Measurements from ENCODE around the gene FRMD4B.

- TF ChIP-seq, protein P1, sequence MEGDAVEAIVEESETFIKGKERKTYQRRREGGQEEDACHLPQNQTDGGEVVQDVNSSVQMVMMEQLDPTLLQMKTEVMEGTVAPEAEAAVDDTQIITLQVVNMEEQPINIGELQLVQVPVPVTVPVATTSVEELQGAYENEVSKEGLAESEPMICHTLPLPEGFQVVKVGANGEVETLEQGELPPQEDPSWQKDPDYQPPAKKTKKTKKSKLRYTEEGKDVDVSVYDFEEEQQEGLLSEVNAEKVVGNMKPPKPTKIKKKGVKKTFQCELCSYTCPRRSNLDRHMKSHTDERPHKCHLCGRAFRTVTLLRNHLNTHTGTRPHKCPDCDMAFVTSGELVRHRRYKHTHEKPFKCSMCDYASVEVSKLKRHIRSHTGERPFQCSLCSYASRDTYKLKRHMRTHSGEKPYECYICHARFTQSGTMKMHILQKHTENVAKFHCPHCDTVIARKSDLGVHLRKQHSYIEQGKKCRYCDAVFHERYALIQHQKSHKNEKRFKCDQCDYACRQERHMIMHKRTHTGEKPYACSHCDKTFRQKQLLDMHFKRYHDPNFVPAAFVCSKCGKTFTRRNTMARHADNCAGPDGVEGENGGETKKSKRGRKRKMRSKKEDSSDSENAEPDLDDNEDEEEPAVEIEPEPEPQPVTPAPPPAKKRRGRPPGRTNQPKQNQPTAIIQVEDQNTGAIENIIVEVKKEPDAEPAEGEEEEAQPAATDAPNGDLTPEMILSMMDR (IDR thresholded peaks at IDR 0.05 in 2 of 3, conservative IDR thresholded peaks at IDR 0.05 in 1 of 3; ENCODE audit: control insufficient read depth in 2 of 3, extremely low read depth in 1 of 3, insufficient read depth in 1 of 3, low read depth in 3 of 3, low read length in 3 of 3), result no peak
- TF ChIP-seq IKZF1 (conservative IDR thresholded peaks at IDR 0.05) (no peak), HDAC2 (IDR thresholded peaks at IDR 0.05) (no peak), EZH2 (IDR thresholded peaks at IDR 0.05; ENCODE audit: borderline replicate concordance, control insufficient read depth, low read depth, low read length) (no peak), ZBED1 (IDR thresholded peaks at IDR 0.05; ENCODE audit: borderline replicate concordance) (no peak), TAF1 (IDR thresholded peaks at IDR 0.05; ENCODE audit: borderline replicate concordance, low read depth, low read length) (no peak), GABPA (IDR thresholded peaks at IDR 0.05; ENCODE audit: low read depth) (no peak), MXI1 (IDR thresholded peaks at IDR 0.05; ENCODE audit: low read depth, low read length) (no peak), FOXM1 (IDR thresholded peaks at IDR 0.05; ENCODE audit: low read depth, low read length) (no peak), POLR2A (IDR thresholded peaks at IDR 0.05; ENCODE audit: low read depth, low read length) (no peak), ATF2 (IDR thresholded peaks at IDR 0.05; ENCODE audit: low read length) (no peak), KDM1A (IDR thresholded peaks at IDR 0.05; ENCODE audit: borderline replicate concordance) (no peak), JUND (IDR thresholded peaks at IDR 0.05; ENCODE audit: low read depth, low read length) (no peak)
- TF ChIP-seq, protein P2, sequence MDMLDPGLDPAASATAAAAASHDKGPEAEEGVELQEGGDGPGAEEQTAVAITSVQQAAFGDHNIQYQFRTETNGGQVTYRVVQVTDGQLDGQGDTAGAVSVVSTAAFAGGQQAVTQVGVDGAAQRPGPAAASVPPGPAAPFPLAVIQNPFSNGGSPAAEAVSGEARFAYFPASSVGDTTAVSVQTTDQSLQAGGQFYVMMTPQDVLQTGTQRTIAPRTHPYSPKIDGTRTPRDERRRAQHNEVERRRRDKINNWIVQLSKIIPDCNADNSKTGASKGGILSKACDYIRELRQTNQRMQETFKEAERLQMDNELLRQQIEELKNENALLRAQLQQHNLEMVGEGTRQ (IDR thresholded peaks at IDR 0.05; ENCODE audit: borderline replicate concordance, low read depth, low read length), result no peak
Observed at GRCh38 chr3:69354948-69355347, 30.9 kb downstream of the FRMD4B start.
